Transverse colon (tissue), 4 donors: ENCODE measurements around the gene ANKS1B.

Experiments used
- EP300 ChIP-seq: sonication (generic); formaldehyde crosslinking; IDR thresholded peaks from one replicate; pipeline ENCODE4 v1.6.1; 2017; ENCODE audit warnings: antibody characterized with exemption, low read depth
- POLR2A ChIP-seq: fragments of 450-650 bp; IDR thresholded peaks from one replicate; pipeline ENCODE4 v1.6.1; 2016; ENCODE audit warnings: antibody characterized with exemption, mild to moderate bottlenecking, moderate library complexity
- POLR2AphosphoS5 ChIP-seq, 3 donors: sonication (generic); formaldehyde crosslinking; IDR thresholded peaks; one replicate each; pipeline ENCODE4 v1.6.1; 2016; ENCODE audit warnings: antibody characterized with exemption in 3 of 3
- TF ChIP-seq, protein P1 (sequence below), 5 experiments: fragments of 200-600 bp in 3 of 5; fragments of 450-650 bp in 2 of 5; sonication (generic) in 3 of 5; IDR thresholded peaks; 1 replicate in 2 of 5; 2 replicates in 3 of 5; pipeline ENCODE4 v1.5.1; 2016 to 2017; ENCODE audit warnings: antibody characterized with exemption in 5 of 5, inconsistent platforms in 3 of 5, mild to moderate bottlenecking in 2 of 5, moderate library complexity in 1 of 5

GRCh38 chr12:99278899-99279298 is 705.8 kb downstream of the ANKS1B start:
- no peak for TF ChIP-seq EP300
- TF ChIP-seq, protein P1, sequence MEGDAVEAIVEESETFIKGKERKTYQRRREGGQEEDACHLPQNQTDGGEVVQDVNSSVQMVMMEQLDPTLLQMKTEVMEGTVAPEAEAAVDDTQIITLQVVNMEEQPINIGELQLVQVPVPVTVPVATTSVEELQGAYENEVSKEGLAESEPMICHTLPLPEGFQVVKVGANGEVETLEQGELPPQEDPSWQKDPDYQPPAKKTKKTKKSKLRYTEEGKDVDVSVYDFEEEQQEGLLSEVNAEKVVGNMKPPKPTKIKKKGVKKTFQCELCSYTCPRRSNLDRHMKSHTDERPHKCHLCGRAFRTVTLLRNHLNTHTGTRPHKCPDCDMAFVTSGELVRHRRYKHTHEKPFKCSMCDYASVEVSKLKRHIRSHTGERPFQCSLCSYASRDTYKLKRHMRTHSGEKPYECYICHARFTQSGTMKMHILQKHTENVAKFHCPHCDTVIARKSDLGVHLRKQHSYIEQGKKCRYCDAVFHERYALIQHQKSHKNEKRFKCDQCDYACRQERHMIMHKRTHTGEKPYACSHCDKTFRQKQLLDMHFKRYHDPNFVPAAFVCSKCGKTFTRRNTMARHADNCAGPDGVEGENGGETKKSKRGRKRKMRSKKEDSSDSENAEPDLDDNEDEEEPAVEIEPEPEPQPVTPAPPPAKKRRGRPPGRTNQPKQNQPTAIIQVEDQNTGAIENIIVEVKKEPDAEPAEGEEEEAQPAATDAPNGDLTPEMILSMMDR (IDR thresholded peaks at IDR 0.05), result no peak
- no peak for TF ChIP-seq POLR2AphosphoS5 (IDR thresholded peaks at IDR 0.05)
- TF ChIP-seq POLR2A, result no peak
